KMS-11 (cell line): ENCODE data around the gene DLGAP1.
A peak's percentile ranks its signal among the peaks of the same experiment; 100 is the strongest.

Source experiments
- H2AFZ ChIP-seq: fragments of 200-600 bp; sonication (generic); 2 replicates; pipeline ENCODE4 v1.6.1; 2016; ENCODE audit warnings: antibody characterized with exemption, mixed run types, low read depth
- H3K27ac ChIP-seq: fragments of 200-600 bp; sonication (generic); 2 replicates; pipeline ENCODE4 v1.6.1; 2016; ENCODE audit warnings: mild to moderate bottlenecking, mixed run types
- H3K27me3 ChIP-seq: fragments of 200-600 bp; sonication (generic); 2 replicates; pipeline ENCODE4 v1.6.1; 2017; ENCODE audit warnings: mild to moderate bottlenecking, low read depth, mixed run types, moderate library complexity; ENCODE audit not compliant: insufficient read depth
- H3K36me3 ChIP-seq: fragments of 200-600 bp; sonication (generic); 2 replicates; pipeline ENCODE4 v1.6.1; 2017; ENCODE audit warnings: mild to moderate bottlenecking, mixed run types; ENCODE audit not compliant: insufficient read depth
- H3K4me1 ChIP-seq: fragments of 200-600 bp; sonication (generic); 2 replicates; pipeline ENCODE4 v1.6.1; 2016; ENCODE audit warnings: mild to moderate bottlenecking, low read depth, mixed run types; ENCODE audit not compliant: poor library complexity, severe bottlenecking
- H3K4me2 ChIP-seq: fragments of 200-600 bp; sonication (generic); 2 replicates; pipeline ENCODE4 v1.7.0; 2016; ENCODE audit warnings: mild to moderate bottlenecking, mixed run types
- H3K4me3 ChIP-seq: fragments of 200-600 bp; sonication (generic); IDR thresholded peaks from 2 replicates; pipeline ENCODE4 v1.6.1; 2017; ENCODE audit warnings: low read depth, low read length, mixed read lengths; ENCODE audit not compliant: insufficient read depth
- H3K79me2 ChIP-seq: fragments of 200-600 bp; sonication (generic); 2 replicates; pipeline ENCODE4 v1.6.1; 2016; ENCODE audit warnings: low read depth, mixed run types; ENCODE audit not compliant: insufficient read depth
- H3K9ac ChIP-seq: fragments of 200-600 bp; sonication (generic); 2 replicates; pipeline ENCODE4 v1.6.1; 2016; ENCODE audit warnings: mild to moderate bottlenecking, mixed run types
- H4K20me1 ChIP-seq: fragments of 200-600 bp; sonication (generic); 2 replicates; pipeline ENCODE4 v1.6.1; 2016; ENCODE audit warnings: mild to moderate bottlenecking, mixed run types; ENCODE audit not compliant: insufficient read depth
- CTCF ChIP-seq: fragments of 200-600 bp; sonication (generic); conservative IDR thresholded peaks from 2 replicates; pipeline ENCODE4 v1.6.1; 2017; ENCODE audit warnings: low read depth, mild to moderate bottlenecking, antibody characterized with exemption, low read length, moderate library complexity, mixed read lengths

DLGAP1 gene

GRCh38 chr18:3914833-3915610, 540.1 kb downstream of the DLGAP1 start:
- H3K4me1 ChIP-seq = peaks cover 38% of the 10 kb centered on the region
- no peaks in the 10 kb centered on the region for H4K20me1 ChIP-seq
- TF ChIP-seq CTCF = no peak
- no peaks in the 10 kb centered on the region for H3K79me2 ChIP-seq
- no peaks in the 10 kb centered on the region for H3K27me3 ChIP-seq
- H3K27ac ChIP-seq = peak overlapping the region; percentile 47
- no peak overlapping the region for H3K9ac ChIP-seq
- H3K4me3 ChIP-seq = no peak overlapping the region
- no peaks in the 10 kb centered on the region for H3K36me3 ChIP-seq
- no peak overlapping the region; the same call in 1 of the 2 replicates for H2AFZ ChIP-seq
- peak overlapping the region; percentile 69; the same call in 1 of the 2 replicates for H3K4me2 ChIP-seq

- Histone ChIP-seq H3K27ac (peak overlapping the region; percentile 47; the same call in 1 of the 2 replicates), H3K4me1 (peaks cover 38% of the 10 kb centered on the region), H3K4me2 (peak overlapping the region; percentile 69; the same call in 1 of the 2 replicates), H3K36me3 (no peaks in the 10 kb centered on the region), H4K20me1 (no peaks in the 10 kb centered on the region), H3K4me3 (no peak overlapping the region), H3K27me3 (no peaks in the 10 kb centered on the region), H3K9ac (no peak overlapping the region), H2AFZ (no peak overlapping the region; the same call in 1 of the 2 replicates), H3K79me2 (no peaks in the 10 kb centered on the region)
- no peak for TF ChIP-seq CTCF
These were observed 541.0 kb downstream of the DLGAP1 start for GRCh38 chr18:3914109-3914508.

GRCh38 chr18:3912705-3913104, 542.4 kb downstream of the DLGAP1 start:
- no peak overlapping the region for H3K27ac ChIP-seq
- H3K79me2 ChIP-seq = no peaks in the 10 kb centered on the region
- TF ChIP-seq CTCF = no peak
- H3K4me2 ChIP-seq = no peak overlapping the region
- no peak overlapping the region for H2AFZ ChIP-seq
- no peak overlapping the region for H3K4me3 ChIP-seq
- no peaks in the 10 kb centered on the region for H3K36me3 ChIP-seq
- H3K4me1 ChIP-seq = peaks cover 38% of the 10 kb centered on the region
- no peak overlapping the region for H3K9ac ChIP-seq
- no peaks in the 10 kb centered on the region for H4K20me1 ChIP-seq
- no peaks in the 10 kb centered on the region for H3K27me3 ChIP-seq

- H3K9ac ChIP-seq = no peak overlapping the region
- no peak for TF ChIP-seq CTCF
- no peak overlapping the region for H2AFZ ChIP-seq
- no peaks in the 10 kb centered on the region for H4K20me1 ChIP-seq
- H3K4me1 ChIP-seq = peaks cover 38% of the 10 kb centered on the region
- no peaks in the 10 kb centered on the region for H3K79me2 ChIP-seq
- no peaks in the 10 kb centered on the region for H3K27me3 ChIP-seq
- no peak overlapping the region for H3K27ac ChIP-seq
- no peak overlapping the region for H3K4me3 ChIP-seq
- H3K4me2 ChIP-seq = no peak overlapping the region
- no peaks in the 10 kb centered on the region for H3K36me3 ChIP-seq
These were observed 543.7 kb downstream of the DLGAP1 start for GRCh38 chr18:3911413-3911812.
